Testis (tissue), 3 donors: ENCODE data around the gene PIP5K1B. TPM values are rescaled to one million over a fixed set of nuclear protein-coding genes. Genes with fewer than 3 reads are reported as not detected.

Source experiments
- DNase-seq: peaks from one replicate; pipeline ENCODE4 v3.0.0-alpha.2; 2019
- H3K27ac ChIP-seq, 2 donors: fragments of 200-600 bp; sonication (generic); one replicate each; pipeline ENCODE4 v1.5.1; 2019
- H3K27me3 ChIP-seq: fragments of 200-600 bp; sonication (generic); one replicate; pipeline ENCODE4 v1.5.1; 2019
- H3K36me3 ChIP-seq: fragments of 200-600 bp; sonication (generic); one replicate; pipeline ENCODE4 v1.5.1; 2017; ENCODE audit warnings: low read depth; ENCODE audit errors: missing control alignments
- H3K4me1 ChIP-seq: fragments of 200-600 bp; sonication (generic); one replicate; pipeline ENCODE4 v1.5.1; 2019
- H3K4me3 ChIP-seq, 2 donors: fragments of 200-600 bp; sonication (generic); one replicate each; pipeline ENCODE4 v1.5.1; 2017 to 2019
- H3K9me3 ChIP-seq: fragments of 200-600 bp; sonication (generic); one replicate; pipeline ENCODE4 v1.5.1; 2017
- POLR2A ChIP-seq: fragments of 450-650 bp; IDR thresholded peaks from one replicate; pipeline ENCODE4 v1.6.1; 2017; ENCODE audit warnings: antibody characterized with exemption, mild to moderate bottlenecking, moderate library complexity
- WGBS, 2 donors: methylation state at CpG; one replicate each; pipeline ENCODE4 v1.1.5; 2018; 5-methylcytosine and 5-hydroxymethylcytosine counted together
- intact Hi-C: fragments of 100-400 bp; cut with DNase I; formaldehyde crosslinking; loops from one replicate; pipeline ENCODE4 v1.15.1; 2023; ENCODE audit warnings: low total_unique reads
- polyA plus RNA-seq: library from polyadenylated mRNA; stranded (reverse); fragments of 350-450 nt; fragmentation: Illumina TruSeq; extraction: RNeasy Lipid Tissue Mini Kit (QIAGEN cat#74804); gene quantifications from one replicate; pipeline ENCODE4 v1.2.3, GENCODE V29; 2014; ENCODE audit warnings: low read depth, low replicate concordance; ENCODE audit not compliant: insufficient read depth
- total RNA-seq, 2 donors: library from RNA; depleted of rRNA; stranded (reverse); fragments of >200 nt; gene quantifications; one replicate each; pipeline ENCODE4 v1.2.3, GENCODE V29; 2016
- TF ChIP-seq, protein P1 (sequence below), 3 experiments: fragments of 450-650 bp in 2 of 3; fragments of 200-600 bp in 1 of 3; sonication (generic) in 1 of 3; IDR thresholded peaks; one replicate each; pipeline ENCODE4 v1.5.1; 2016 to 2019; ENCODE audit warnings: antibody characterized with exemption in 3 of 3, mild to moderate bottlenecking in 2 of 3, moderate library complexity in 1 of 3

The PIP5K1B gene
- total and polyA plus RNA-seq, 3 donors from 2014 or later: 53.6 to 70.5 (median 66.9) TPM

DNA sequence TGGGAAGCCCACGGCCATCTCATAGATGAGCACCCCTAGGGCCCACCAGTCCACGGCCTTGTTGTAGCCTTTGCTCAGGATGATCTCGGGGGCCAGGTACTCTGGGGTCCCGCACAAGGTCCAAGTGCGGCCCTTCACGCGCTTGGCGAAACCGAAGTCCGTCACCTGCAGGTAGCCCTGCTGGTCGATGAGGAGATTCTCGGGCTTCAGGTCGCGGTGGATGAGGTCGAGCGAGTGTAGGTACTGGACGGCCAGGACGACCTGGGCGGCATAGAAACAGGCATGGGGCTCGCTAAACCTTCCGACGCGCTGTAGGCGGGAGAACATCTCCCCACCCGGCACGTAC, 308.3 kb downstream of the PIP5K1B start:
- H3K27ac ChIP-seq: no peak overlapping the region
- H3K9me3 ChIP-seq: no peaks in the 10 kb centered on the region
- no peaks in the 10 kb centered on the region for H3K4me1 ChIP-seq
- WGBS, 2 donors: 75 to 82% methylated on average over 22 to 26 of the region's 26 CpGs
- intact Hi-C loops: no loop called here
- no peaks in the 10 kb centered on the region for H3K27me3 ChIP-seq
- DNase-seq: no peak
- H3K4me3 ChIP-seq: peak overlapping the region; percentile 37 to 41
- no peaks in the 10 kb centered on the region for H3K36me3 ChIP-seq
- no peak for TF ChIP-seq POLR2A
- TF ChIP-seq, protein P1, sequence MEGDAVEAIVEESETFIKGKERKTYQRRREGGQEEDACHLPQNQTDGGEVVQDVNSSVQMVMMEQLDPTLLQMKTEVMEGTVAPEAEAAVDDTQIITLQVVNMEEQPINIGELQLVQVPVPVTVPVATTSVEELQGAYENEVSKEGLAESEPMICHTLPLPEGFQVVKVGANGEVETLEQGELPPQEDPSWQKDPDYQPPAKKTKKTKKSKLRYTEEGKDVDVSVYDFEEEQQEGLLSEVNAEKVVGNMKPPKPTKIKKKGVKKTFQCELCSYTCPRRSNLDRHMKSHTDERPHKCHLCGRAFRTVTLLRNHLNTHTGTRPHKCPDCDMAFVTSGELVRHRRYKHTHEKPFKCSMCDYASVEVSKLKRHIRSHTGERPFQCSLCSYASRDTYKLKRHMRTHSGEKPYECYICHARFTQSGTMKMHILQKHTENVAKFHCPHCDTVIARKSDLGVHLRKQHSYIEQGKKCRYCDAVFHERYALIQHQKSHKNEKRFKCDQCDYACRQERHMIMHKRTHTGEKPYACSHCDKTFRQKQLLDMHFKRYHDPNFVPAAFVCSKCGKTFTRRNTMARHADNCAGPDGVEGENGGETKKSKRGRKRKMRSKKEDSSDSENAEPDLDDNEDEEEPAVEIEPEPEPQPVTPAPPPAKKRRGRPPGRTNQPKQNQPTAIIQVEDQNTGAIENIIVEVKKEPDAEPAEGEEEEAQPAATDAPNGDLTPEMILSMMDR (IDR thresholded peaks at IDR 0.05): no peak

DNA sequence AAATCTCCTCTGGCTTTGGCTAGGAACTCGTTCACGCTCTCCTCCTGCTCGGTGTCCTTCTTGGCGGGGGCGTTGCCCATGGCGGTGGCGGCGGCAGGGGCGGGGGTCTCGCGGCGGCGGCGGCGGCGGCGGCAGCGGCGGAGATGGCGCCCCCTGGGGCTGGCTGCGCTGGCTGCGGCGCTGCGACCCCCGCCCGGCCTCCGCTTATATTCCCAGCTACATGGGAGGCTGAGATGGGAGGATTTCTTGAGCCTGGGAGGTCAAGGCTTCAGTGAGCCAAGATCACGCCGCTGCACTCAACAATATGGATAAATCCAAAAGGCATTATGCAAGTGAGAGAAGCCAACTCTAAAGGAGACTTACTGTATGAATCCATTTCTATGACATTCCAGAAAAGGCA, 309.0 kb downstream of the PIP5K1B start, which contains the start of gene PRKACG:
PRKACG (minus strand) TSS at position 101 of the 400 bp plus-strand sequence; CDS start at position 80, 21 bp downstream.
- no peaks in the 10 kb centered on the region for H3K4me1 ChIP-seq
- no peak for DNase-seq
- H3K36me3 ChIP-seq: no peaks in the 10 kb centered on the region
- TF ChIP-seq, protein P1 (IDR thresholded peaks at IDR 0.05): no peak
- no peak for TF ChIP-seq POLR2A
- 41 to 76% methylated on average over 3 to 29 of the region's 29 CpGs for WGBS, 2 donors
- H3K9me3 ChIP-seq: no peaks in the 10 kb centered on the region
- no peak within 1 kb of the TSS for H3K27ac ChIP-seq
- intact Hi-C loops: no loop called here
- peak within 1 kb of the TSS; percentile 37 to 41 for H3K4me3 ChIP-seq
- no peaks in the 10 kb centered on the region for H3K27me3 ChIP-seq

DNA sequence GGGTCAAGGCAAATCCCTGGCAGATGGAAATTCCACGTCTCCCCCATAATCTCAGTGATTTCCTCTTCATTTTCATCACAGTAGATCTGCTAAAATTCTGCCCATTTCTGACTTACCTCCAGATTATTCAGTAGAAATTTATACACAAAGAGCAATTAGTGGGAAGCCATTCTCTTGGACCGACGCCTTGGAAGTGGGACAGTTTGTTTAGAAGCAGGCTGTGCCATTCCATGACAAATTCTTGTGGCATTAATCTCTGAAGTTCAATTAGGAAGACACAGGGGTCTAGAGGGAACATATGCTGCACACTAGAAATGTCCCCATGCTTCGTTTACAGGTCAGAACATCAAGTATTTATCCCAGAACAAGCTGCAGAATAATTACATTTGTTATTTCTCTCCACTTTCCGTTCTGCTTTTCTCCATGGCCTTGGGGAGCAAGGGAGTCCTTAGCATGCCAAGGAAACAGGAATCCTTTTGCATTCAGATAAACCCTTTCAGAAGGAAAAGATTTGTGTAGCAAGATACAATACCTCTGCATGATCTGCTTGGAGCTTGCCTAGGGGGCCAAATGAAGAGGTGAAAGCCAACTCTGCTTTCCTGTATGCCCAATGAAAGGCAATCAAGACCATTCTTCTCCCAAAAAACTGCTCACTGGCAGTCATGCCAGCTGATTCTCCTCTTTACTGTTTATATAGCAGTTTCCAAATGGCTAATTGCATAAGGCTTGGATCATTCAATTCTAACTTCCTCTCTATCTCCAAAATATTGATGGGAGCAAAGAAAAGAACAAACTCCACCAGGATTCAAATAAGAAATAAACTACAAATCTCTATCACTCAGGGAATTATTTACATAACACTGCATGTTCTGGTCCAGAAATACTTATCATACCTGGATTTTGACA, 311.4 kb downstream of the PIP5K1B start:
- Histone ChIP-seq H3K4me3 (no peak overlapping the region), H3K27ac (no peak overlapping the region), H3K36me3 (no peaks in the 10 kb centered on the region), H3K4me1 (no peaks in the 10 kb centered on the region), H3K9me3 (no peaks in the 10 kb centered on the region), H3K27me3 (no peaks in the 10 kb centered on the region)
- no peak for DNase-seq
- intact Hi-C loops: no loop called here
- 28 to 33% methylated on average over 5 of the region's 5 CpGs for WGBS, 2 donors
- TF ChIP-seq POLR2A: no peak
- TF ChIP-seq, protein P1 (IDR thresholded peaks at IDR 0.05): no peak

DNA sequence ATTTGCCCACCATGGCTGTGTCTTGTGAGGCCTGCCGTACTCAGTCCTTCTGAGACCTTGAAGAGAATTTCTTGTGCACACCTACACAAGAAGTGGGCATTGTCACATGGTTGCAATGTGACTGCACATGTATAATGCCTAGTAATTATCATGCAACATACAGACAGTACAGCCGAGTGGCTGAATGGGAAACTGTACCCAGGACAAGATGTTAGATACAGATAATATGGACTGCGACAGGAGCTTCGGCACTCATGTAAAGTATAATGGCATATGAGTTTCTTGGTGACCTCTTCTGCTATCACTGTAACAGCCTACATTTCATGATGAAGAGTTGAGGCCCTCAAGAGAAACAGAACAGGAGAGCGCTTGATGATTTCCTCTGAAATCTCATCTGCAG, 313.7 kb downstream of the PIP5K1B start:
- DNase-seq: no peak
- intact Hi-C loops: no loop called here
- TF ChIP-seq, protein P1 (IDR thresholded peaks at IDR 0.05): no peak
- no peak for TF ChIP-seq POLR2A
- Histone ChIP-seq H3K4me3 (no peak overlapping the region), H3K4me1 (no peaks in the 10 kb centered on the region), H3K27ac (no peak overlapping the region), H3K9me3 (no peaks in the 10 kb centered on the region), H3K27me3 (no peaks in the 10 kb centered on the region), H3K36me3 (no peaks in the 10 kb centered on the region)
- WGBS, 2 donors: 75 to 78% methylated on average over 5 of the region's 5 CpGs

DNA sequence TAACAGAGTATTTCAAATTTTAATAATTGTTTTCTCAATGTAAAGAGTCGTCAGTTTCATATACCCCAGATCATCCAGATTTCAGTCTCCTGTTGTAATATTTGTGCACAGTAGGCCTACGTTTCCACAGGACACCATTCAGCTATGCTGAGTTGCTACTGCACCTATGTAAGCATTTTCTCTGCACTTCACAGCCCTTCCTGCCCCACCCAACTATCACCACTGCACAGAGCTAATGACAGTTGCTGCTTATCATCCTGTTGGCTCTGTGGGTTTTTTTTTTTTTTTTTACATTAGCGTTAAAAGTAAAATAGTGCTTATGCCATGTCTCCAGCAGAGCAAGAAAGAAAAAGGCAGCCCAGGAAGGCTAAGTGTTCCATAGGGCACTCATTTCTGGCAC, 314.8 kb downstream of the PIP5K1B start:
- Histone ChIP-seq H3K9me3 (no peaks in the 10 kb centered on the region), H3K36me3 (no peaks in the 10 kb centered on the region), H3K4me3 (no peak overlapping the region), H3K27me3 (no peaks in the 10 kb centered on the region), H3K4me1 (no peaks in the 10 kb centered on the region), H3K27ac (no peak overlapping the region)
- DNase-seq: no peak
- WGBS, 2 donors: 73 to 77% methylated on average over 3 of the region's 3 CpGs
- no peak for TF ChIP-seq POLR2A
- TF ChIP-seq, protein P1 (IDR thresholded peaks at IDR 0.05): no peak
- intact Hi-C loops: no loop called here
